T-helper 2 cell treated with Interferon-gamma antibody and Interleukin-4, amounts not matched to agents 5 μg/mL and 100 μg/mL, for 36 hours (primary cell): Measurements from ENCODE around the gene CRHR1.
"Not testable (repeated sequence)": the region's sequence is repeated elsewhere in the genome, so short reads cannot be mapped to it uniquely, and the experiment has no call there.

ENCODE experiments used
- DNase-seq: peaks from one replicate; pipeline ENCODE4 v3.0.0; 2021; ENCODE audit warnings: low spot score
- H3K27ac Mint-ChIP-seq: one replicate; pipeline ENCODE4 v1.8.0; 2021; ENCODE audit warnings: mild to moderate bottlenecking, mixed read lengths
- H3K27me3 Mint-ChIP-seq: one replicate; pipeline ENCODE4 v1.8.0; 2021; ENCODE audit warnings: low read depth, mixed read lengths
- H3K36me3 Mint-ChIP-seq: one replicate; pipeline ENCODE4 v1.8.0; 2021; ENCODE audit warnings: low read depth, mixed read lengths
- H3K4me1 Mint-ChIP-seq: one replicate; pipeline ENCODE4 v1.8.0; 2021; ENCODE audit warnings: low read depth, mixed read lengths
- H3K4me3 Mint-ChIP-seq: one replicate; pipeline ENCODE4 v1.8.0; 2022; ENCODE audit warnings: mild to moderate bottlenecking, moderate library complexity, mixed read lengths
- H3K9me3 Mint-ChIP-seq: one replicate; pipeline ENCODE4 v1.8.0; 2021; ENCODE audit warnings: mixed read lengths

The CRHR1 gene

DNA sequence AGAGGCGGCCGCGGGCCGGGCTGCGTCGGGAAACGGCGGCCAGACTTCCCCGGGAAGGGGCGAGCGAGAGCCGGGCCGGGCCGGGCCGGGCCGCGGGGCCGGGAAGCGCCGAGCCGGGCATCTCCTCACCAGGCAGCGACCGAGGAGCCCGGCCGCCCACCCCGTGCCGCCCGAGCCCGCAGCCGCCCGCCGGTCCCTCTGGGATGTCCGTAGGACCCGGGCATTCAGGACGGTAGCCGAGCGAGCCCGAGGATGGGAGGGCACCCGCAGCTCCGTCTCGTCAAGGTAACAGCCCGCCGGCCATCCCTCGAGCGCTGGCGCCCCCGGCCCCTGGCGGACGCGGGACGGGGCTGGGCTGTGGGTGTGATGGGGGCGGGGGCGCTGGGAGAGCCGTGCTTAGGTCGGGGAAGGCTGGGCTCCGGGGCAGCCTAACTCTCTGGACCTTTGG is at the start of gene CRHR1:
Gene CRHR1, plus strand, starts transcription at position 28 of the 448 bp plus-strand sequence. Its CDS starts 225 bp downstream, at position 253.
- Mint-ChIP-seq H3K27me3 (peaks cover 79% of the 10 kb centered on the region), H3K27ac (no peak within 1 kb of the TSS), H3K9me3 (no peaks in the 10 kb centered on the region)

DNA sequence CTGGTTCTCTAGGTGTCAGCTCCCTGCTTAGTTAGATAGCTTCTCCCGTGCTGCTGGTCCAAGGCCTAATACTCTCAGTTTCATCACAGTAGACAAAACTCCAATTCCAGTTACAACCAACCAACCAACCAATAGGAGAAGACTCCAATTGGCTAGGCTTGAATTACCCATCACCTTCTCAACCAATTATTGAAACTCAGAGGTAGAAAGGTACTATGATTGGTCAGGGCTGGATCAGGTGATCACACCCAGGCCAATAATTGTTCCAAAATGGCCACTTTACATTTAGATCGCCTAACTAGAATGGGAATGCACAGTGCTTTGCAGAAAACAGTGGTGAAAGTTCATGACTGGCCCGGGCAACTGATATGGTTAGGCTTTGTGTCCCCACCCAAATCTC is 49.5 kb upstream of the CRHR1 start:
- H3K36me3 Mint-ChIP-seq = no peaks in the 10 kb centered on the region
- peaks cover 14% of the 10 kb centered on the region for H3K27me3 Mint-ChIP-seq
- H3K9me3 Mint-ChIP-seq = peaks cover 17% of the 10 kb centered on the region
- no peak overlapping the region for H3K4me3 Mint-ChIP-seq
- no peak overlapping the region for H3K27ac Mint-ChIP-seq
- H3K4me1 Mint-ChIP-seq = no peaks in the 10 kb centered on the region
- no peak for DNase-seq

More for the DNA sequence above, at the start of gene CRHR1:
- H3K4me1 Mint-ChIP-seq = peaks cover 2% of the 10 kb centered on the region
- H3K4me3 Mint-ChIP-seq = peak within 1 kb of the TSS; percentile 75
- no peaks in the 10 kb centered on the region for H3K36me3 Mint-ChIP-seq
- no peak for DNase-seq

DNA sequence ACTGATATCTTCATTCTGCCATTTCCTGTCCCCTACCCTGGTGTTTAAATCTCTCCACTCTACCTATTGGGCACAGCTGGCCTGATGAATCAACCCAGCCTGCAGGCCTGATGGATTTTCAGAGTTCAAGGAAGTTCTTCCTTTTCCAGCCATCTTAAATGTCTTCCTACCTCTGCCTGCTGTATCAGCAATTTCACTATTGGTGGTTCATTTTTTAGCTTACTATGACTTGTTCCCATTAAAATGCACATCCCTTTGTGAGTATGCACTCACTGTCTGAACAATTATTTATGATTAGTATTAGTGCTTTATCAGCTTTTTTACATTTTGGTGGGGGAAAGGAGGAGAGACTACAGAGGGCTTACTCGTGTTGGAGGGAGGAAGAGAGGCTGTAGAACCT is 48.6 kb upstream of the CRHR1 start:
- Mint-ChIP-seq H3K4me3 (no peak overlapping the region), H3K9me3 (peaks cover 12% of the 10 kb centered on the region), H3K27me3 (peaks cover 14% of the 10 kb centered on the region), H3K27ac (no peak overlapping the region), H3K36me3 (no peaks in the 10 kb centered on the region), H3K4me1 (peaks cover 2% of the 10 kb centered on the region)
- no peak for DNase-seq

DNA sequence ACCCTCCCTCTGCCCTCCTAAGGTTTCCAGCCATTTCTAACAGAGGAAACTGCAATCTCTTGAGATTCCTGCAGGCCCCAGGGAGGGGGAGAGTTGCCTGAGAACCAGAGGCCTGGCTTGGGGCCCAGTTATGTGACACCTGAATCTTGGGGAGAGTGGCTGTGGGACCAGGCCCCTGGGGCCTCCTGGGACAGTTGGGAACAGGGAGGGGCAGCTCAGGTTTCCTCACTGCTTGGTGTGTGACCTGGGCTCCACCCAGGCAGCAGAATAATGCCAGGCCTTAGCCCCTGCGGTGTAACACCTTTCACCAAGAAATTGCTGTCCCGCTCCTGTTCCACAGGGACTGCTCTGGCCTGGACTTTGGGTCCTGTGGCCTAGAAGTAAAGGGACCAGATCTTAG is 44.3 kb upstream of the CRHR1 start:
- H3K4me1 Mint-ChIP-seq = peaks cover 3% of the 10 kb centered on the region
- no peak overlapping the region for H3K27ac Mint-ChIP-seq
- H3K4me3 Mint-ChIP-seq = no peak overlapping the region
- no peaks in the 10 kb centered on the region for H3K9me3 Mint-ChIP-seq
- H3K27me3 Mint-ChIP-seq = peaks cover 23% of the 10 kb centered on the region
- H3K36me3 Mint-ChIP-seq = no peaks in the 10 kb centered on the region
- no peak for DNase-seq

DNA sequence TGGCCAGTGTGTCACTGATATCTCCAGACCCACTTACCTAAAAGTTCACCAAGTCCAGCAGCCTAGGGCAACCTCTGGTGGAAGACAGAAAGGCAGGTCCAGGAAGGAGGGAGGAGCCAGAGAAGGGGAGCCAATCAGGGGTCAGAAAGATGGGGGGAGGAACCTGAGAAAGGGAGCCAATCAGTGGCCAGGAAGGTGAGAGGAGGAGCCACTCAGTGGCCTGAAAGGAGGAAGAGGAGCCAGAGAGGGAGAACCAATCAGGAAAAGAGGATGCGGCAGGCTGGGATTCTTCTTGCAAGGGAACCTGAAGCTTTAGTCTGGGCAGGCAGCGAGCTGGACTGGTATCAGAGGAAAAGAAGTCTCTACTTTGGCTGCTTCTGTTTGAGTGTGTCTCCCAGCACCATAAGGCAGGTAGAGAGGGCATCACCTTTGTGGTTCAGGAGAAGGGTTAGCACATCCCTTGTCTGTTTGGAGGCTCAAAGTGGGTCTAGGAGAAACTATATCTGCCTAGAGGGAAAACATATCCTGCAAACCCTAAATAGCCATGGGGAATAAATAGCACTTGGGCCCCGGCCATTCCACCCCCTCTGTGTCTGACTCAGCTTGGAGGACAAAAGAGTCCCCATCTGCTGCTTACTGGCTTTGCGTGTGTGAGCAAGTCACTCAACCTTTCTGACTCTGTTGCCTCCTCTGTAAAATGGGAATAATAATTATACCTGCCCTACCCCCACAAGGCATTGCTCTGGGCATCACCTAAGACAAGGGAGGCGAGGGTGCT is 43.4 kb upstream of the CRHR1 start:
- DNase-seq = peak; percentile 15
- Mint-ChIP-seq H3K9me3 (no peaks in the 10 kb centered on the region), H3K4me3 (no peak overlapping the region), H3K27me3 (peaks cover 23% of the 10 kb centered on the region), H3K4me1 (peaks cover 3% of the 10 kb centered on the region), H3K36me3 (no peaks in the 10 kb centered on the region), H3K27ac (no peak overlapping the region)

DNA sequence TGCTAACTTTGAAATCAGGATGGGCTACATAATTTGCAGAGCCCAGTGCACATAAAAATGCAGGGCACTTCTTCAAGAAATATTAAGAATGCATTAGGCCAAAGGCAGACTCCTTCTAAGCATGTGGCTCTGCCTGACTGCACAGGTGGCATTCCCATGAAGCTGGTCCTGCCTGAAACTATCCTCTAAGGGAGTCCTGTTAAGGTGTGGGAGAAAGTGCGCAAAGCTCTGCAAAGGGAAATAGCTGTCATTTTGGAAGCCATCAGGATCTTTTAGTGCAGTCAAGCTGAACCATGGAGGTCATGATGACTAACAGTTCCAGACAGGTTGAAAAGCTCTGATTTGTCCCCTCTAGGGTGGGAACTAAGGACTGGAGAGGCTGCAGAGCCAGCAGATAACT is 41.9 kb upstream of the CRHR1 start:
- Mint-ChIP-seq H3K36me3 (no peaks in the 10 kb centered on the region), H3K27ac (no peak overlapping the region), H3K4me1 (peaks cover 3% of the 10 kb centered on the region), H3K27me3 (peaks cover 17% of the 10 kb centered on the region), H3K4me3 (no peak overlapping the region), H3K9me3 (no peaks in the 10 kb centered on the region)
- DNase-seq = no peak

DNA sequence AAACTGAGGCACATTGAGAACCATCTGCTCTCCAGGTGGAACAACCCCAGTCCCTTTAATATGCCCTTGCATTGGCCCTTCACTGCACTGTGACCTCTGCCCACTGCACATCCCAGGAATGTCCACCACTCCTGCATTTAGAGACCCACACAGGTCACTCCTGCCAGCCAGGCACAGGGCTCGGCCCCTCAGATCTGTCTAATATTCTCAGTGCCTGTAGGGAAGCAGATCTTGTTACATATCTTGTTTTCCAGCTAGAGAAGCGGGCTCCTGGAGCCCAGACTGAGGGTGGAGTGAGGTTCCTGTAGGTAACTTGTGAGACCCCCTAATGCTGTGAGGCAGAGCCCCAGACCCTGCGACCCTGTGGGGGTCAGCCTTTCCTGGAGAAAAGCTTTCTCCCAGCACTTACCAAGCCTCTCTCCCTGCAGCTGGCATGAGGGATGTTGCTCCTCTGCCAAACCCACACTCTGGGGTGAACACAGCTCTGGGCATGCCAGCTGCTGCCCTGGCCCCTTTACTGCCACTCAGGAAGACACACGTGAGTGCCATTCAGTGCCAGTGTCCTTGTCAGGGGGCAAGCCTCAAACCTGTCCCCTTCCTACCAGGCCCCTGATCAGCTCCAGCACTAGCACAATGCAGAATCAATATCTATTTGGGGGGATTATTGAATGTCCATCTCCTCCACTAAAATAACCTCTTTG is 40.3 kb upstream of the CRHR1 start:
- Mint-ChIP-seq H3K4me1 (peaks cover 3% of the 10 kb centered on the region), H3K36me3 (no peaks in the 10 kb centered on the region), H3K9me3 (no peaks in the 10 kb centered on the region), H3K4me3 (no peak overlapping the region), H3K27me3 (peaks cover 11% of the 10 kb centered on the region), H3K27ac (no peak overlapping the region)
- DNase-seq = no peak

DNA sequence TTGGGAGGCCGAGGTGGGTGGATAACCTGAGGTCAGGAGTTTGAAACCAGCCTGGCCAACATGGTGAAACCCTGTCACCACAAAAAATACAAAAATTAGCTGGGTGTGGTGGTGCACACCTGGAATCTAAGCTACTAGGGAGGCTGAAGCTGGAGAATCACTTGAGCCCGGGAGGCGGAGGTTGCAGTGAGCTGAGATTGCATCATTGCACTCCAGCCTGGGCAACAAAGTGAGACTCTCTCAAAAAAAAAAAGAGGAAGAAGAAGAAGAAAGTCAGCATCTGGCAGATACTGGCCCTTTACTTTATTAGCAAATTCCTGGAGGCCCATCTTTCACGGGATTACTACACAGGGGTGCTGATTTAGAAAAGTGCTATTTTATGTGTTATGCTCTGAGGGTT is 39.3 kb upstream of the CRHR1 start:
- H3K27me3 Mint-ChIP-seq = peaks cover 11% of the 10 kb centered on the region
- not testable (repeated sequence) for H3K36me3 Mint-ChIP-seq, H3K9me3 Mint-ChIP-seq, DNase-seq, H3K4me1 Mint-ChIP-seq, H3K4me3 Mint-ChIP-seq, H3K27ac Mint-ChIP-seq

DNA sequence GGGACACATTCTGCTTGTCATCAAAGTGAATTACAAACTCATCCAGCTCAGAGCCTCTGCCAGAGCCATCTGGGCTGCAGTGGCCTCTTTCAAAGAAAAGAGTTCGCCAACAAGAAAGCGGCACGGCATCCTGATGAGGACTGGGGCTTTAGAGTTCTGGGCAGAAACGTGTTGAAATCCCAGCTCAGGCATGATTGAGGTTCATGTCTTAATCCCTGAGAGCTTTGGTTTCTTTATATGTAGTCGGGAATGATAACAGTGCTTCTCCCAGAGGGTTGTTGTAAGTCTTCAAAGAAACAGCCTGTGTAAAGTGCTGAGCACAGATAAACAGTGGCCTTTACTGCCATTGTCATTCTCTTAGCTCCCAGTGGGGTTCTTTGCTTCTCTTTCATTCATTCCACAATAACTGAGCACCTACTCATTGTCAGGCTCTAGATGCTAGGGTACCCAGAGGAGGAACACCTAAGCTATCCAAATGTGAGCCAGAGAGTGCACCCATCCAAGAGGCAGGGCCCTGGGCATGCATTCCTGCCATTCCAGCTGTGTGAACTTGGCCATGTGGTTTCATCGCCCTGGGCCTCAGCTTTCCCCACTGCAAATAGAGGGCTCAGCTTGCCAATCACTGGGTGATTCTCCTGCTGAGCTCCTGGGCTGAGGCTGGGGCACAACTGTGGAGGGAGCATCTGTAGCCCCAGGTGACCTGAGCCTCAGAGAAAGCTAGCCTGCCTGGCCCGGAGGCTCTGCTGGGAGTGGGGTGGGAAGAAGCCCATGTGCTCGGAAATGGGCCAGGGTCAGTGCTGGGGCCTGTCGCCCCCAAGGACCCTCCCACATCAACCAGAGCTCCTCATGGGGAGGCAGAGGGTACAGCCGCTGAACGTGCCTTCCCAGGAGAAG is 38.3 kb upstream of the CRHR1 start:
- no peak for DNase-seq
- Mint-ChIP-seq H3K4me3 (no peak overlapping the region), H3K9me3 (no peaks in the 10 kb centered on the region), H3K27ac (no peak overlapping the region), H3K4me1 (no peaks in the 10 kb centered on the region), H3K27me3 (peaks cover 11% of the 10 kb centered on the region), H3K36me3 (no peaks in the 10 kb centered on the region)

DNA sequence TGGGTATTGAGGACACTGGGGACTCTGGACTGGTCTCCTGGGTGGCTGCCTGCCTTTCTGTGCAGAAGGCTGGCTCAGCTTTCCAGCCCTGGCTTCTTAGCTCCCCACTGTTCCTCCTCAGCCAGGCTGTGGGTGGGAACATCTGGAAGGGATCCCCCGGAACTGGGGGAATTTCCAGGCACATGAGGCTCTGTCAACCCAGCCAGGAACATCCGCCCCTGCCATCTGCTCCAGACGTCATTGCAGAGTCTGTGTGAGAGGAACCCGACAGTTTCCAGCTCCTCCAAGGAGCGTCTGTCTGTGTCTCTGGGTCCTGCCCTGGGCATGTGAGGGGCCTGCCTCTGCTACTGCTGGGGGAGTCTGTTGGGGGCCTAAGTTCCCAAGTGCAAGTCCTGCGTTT is 36.2 kb upstream of the CRHR1 start:
- H3K4me3 Mint-ChIP-seq = no peak overlapping the region
- H3K27ac Mint-ChIP-seq = no peak overlapping the region
- H3K36me3 Mint-ChIP-seq = no peaks in the 10 kb centered on the region
- DNase-seq = no peak
- peaks cover 4% of the 10 kb centered on the region for H3K27me3 Mint-ChIP-seq
- H3K9me3 Mint-ChIP-seq = no peaks in the 10 kb centered on the region
- H3K4me1 Mint-ChIP-seq = no peaks in the 10 kb centered on the region

DNA sequence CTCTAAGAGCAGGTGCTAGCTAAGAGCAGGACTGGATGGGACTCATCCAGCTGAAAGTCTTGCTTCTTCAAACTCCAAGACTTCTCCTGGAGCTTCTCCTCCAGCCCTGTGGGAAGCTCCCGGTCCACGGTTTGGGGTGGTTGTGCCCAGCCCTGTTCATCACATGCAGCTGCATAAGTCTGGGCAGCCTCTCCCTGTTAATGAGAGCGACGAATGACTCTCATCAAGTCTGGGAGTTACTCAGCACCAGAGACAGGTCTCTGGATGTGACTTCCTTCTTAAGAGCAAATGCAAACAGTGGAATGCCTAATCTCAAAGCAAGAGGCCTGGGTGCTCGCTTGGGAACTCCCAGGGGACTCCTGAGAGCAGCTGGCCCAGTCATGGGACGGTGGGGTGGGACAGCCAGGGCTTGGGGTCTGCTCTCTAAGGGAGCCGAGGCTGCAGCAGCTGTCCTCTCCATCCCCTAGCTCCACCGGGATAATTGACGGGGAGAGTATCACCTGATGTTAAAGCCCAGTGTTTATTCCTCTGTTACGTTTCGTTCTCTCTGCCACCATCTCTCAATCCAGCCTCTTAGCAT is 35.3 kb upstream of the CRHR1 start:
- peaks cover 2% of the 10 kb centered on the region for H3K27me3 Mint-ChIP-seq
- H3K4me1 Mint-ChIP-seq = no peaks in the 10 kb centered on the region
- H3K4me3 Mint-ChIP-seq = no peak overlapping the region
- H3K27ac Mint-ChIP-seq = no peak overlapping the region
- no peaks in the 10 kb centered on the region for H3K36me3 Mint-ChIP-seq
- no peak for DNase-seq
- H3K9me3 Mint-ChIP-seq = no peaks in the 10 kb centered on the region

DNA sequence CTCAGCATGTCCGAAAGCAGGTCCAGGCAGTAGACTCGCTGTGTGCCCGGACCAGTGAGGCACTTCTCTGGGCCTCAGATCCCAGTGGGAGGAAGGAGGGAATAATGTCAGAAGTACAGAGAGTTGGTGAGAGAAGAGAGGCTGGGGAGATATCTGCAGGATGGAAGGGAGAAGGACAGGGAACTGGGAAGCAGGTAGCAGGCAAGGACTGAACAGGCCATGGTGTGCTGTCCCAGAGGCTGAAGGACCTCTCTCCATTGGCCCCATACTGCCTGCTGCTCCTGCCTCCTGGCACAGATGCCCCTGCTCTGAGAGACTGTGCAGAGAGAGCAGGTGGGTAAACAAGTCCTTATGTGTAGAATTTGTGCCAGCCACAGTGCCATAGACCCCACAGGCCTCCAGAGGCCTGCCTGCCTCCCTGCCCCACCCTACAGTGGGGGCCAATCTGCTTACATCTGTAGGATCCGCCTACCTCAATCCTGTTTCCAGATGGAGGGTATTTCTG is 34.2 kb upstream of the CRHR1 start:
- Mint-ChIP-seq H3K36me3 (no peaks in the 10 kb centered on the region), H3K4me3 (no peak overlapping the region), H3K4me1 (no peaks in the 10 kb centered on the region), H3K9me3 (no peaks in the 10 kb centered on the region), H3K27me3 (peaks cover 2% of the 10 kb centered on the region), H3K27ac (no peak overlapping the region)
- DNase-seq = no peak

DNA sequence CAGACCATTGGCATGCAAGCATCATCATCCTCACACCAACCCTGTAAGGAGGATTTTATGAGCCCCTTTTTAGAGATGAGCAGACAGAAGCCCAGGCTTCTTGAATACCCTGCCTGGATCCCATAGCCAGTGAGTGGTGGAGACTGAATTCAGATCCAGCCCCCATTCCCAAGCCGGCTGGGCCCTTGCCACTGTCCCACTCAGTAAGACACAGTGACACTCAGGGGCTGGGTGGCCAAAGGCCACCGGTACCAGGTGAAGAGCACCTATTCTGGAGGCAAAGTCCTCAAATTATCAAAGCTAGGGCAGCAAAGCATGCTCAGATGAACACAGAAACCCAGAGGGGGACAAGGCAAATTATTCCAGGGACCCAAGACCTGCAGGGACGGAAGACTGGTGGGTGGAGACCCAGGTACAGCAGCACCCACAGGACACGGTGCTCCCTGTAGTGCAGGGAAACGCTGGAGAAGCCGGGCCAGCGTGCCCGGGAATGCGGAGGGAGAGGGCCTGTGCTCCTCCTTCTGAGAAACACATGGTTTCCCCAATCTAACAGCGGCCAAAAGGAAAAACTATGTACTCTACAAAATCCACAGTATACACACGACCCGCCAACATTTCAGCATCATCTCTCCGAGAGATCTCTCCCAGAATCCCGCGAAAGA is 33.2 kb upstream of the CRHR1 start:
- Mint-ChIP-seq H3K9me3 (no peaks in the 10 kb centered on the region), H3K4me1 (no peaks in the 10 kb centered on the region), H3K27ac (no peak overlapping the region), H3K4me3 (no peak overlapping the region), H3K36me3 (no peaks in the 10 kb centered on the region), H3K27me3 (no peaks in the 10 kb centered on the region)
- DNase-seq = no peak
